ENCODE data around the gene CDK16. TPM values are rescaled to one million over a fixed set of nuclear protein-coding genes. Genes with fewer than 3 reads are reported as not detected.

Gene CDK16
- total RNA-seq, 4 donors from 2014 or later, result 23.2 to 80.5 (median 74.3) TPM

DNA sequence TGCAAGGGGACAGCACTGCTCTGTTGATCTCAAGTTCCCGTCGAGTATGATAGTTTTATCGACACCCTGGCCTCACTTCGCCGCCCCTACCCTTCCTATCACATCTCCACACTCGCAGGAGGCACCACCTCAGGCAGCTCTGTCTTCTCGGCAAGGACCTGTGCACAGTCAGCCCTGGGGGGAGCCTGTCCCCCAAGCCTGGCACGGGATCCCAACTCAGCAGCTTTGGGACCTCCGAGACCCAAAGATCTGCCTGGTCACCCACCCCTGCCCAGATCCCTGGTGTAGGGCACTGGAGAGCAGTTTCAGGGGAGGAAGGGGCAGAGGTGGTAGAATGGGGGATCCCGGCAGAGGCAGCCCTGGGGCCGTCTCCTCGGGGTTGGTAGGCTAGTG is 42.9 kb upstream of the CDK16 start:
- Histone ChIP-seq H3K4me3 (no peak overlapping the region), H3K36me3 (no peaks in the 10 kb centered on the region), H3K9me3 (no peaks in the 10 kb centered on the region), H3K4me1 (no peaks in the 10 kb centered on the region), H3K27ac (no peak overlapping the region), H3K27me3 (no peaks in the 10 kb centered on the region)
- intact Hi-C loops (cut with DNase I; ENCODE audit: low total_unique reads), result no loop called here
- TF ChIP-seq POLR2A (IDR thresholded peaks at IDR 0.05), result no peak
- TF ChIP-seq, protein P1, sequence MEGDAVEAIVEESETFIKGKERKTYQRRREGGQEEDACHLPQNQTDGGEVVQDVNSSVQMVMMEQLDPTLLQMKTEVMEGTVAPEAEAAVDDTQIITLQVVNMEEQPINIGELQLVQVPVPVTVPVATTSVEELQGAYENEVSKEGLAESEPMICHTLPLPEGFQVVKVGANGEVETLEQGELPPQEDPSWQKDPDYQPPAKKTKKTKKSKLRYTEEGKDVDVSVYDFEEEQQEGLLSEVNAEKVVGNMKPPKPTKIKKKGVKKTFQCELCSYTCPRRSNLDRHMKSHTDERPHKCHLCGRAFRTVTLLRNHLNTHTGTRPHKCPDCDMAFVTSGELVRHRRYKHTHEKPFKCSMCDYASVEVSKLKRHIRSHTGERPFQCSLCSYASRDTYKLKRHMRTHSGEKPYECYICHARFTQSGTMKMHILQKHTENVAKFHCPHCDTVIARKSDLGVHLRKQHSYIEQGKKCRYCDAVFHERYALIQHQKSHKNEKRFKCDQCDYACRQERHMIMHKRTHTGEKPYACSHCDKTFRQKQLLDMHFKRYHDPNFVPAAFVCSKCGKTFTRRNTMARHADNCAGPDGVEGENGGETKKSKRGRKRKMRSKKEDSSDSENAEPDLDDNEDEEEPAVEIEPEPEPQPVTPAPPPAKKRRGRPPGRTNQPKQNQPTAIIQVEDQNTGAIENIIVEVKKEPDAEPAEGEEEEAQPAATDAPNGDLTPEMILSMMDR (IDR thresholded peaks at IDR 0.05), result no peak
- peak in 1 of 2 donors; percentile 9 for DNase-seq

DNA sequence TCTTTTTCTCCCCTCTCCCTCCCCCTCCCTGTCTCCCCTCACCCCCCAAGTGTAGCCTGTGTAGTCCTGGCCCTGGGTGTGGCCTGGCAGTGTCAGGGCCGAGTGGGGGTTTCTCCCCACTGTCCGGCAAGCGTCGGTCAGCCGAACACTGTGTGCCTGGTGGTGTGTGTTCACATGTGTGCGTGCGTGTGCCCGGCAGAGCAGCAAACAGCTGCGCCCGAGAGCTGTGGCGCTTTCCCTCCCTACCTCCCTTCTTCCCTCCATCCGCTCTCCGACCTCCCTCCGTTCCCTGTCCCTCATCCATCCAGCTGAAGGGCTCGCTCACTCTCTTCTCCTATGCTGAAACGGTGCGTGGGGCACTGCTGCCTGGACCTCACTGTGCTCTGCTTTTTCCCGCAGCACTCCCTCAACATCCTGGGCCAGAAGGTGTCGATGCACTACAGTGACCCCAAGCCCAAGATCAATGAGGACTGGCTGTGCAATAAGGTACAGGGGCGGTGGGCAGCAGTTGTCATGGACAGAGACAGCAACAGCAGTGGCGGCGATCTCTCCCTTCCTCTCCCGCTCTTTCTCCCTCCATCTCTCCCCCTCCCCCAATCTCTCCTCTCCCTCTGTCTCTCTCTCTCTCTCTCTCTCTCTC is 42.3 kb upstream of the CDK16 start:
- intact Hi-C loops (cut with DNase I; ENCODE audit: low total_unique reads), result no loop called here
- TF ChIP-seq, protein P1 (IDR thresholded peaks at IDR 0.05), result no peak
- TF ChIP-seq POLR2A (IDR thresholded peaks at IDR 0.05), result no peak
- no peaks in the 10 kb centered on the region for H3K27me3 ChIP-seq
- H3K4me3 ChIP-seq, result no peak overlapping the region
- no peaks in the 10 kb centered on the region for H3K9me3 ChIP-seq
- no peak overlapping the region for H3K27ac ChIP-seq
- DNase-seq, result peak in 1 of 2 donors; percentile 3
- H3K36me3 ChIP-seq, result no peaks in the 10 kb centered on the region
- H3K4me1 ChIP-seq, result no peaks in the 10 kb centered on the region

- H3K4me3 ChIP-seq, result no peak overlapping the region
- no peak for DNase-seq
- H3K27ac ChIP-seq, result no peak overlapping the region
- TF ChIP-seq, protein P1 (IDR thresholded peaks at IDR 0.05), result no peak
- no peak for TF ChIP-seq POLR2A (IDR thresholded peaks at IDR 0.05)
- H3K36me3 ChIP-seq, result no peaks in the 10 kb centered on the region
- no peaks in the 10 kb centered on the region for H3K27me3 ChIP-seq
- intact Hi-C loops (cut with DNase I; ENCODE audit: low total_unique reads), result no loop called here
- no peaks in the 10 kb centered on the region for H3K4me1 ChIP-seq
- no peaks in the 10 kb centered on the region for H3K9me3 ChIP-seq
Observed at GRCh38 chrX:47177079-47177478, 41.4 kb upstream of the CDK16 start.

GRCh38 chrX:47178337-47178736 is 40.1 kb upstream of the CDK16 start:
- H3K27ac ChIP-seq, result no peak overlapping the region
- intact Hi-C loops (cut with DNase I; ENCODE audit: low total_unique reads), result no loop called here
- no peak for TF ChIP-seq POLR2A (IDR thresholded peaks at IDR 0.05)
- TF ChIP-seq, protein P1 (IDR thresholded peaks at IDR 0.05), result no peak
- H3K4me3 ChIP-seq, result no peak overlapping the region
- H3K9me3 ChIP-seq, result no peaks in the 10 kb centered on the region
- no peaks in the 10 kb centered on the region for H3K4me1 ChIP-seq
- DNase-seq, result no peak
- H3K36me3 ChIP-seq, result no peaks in the 10 kb centered on the region
- no peaks in the 10 kb centered on the region for H3K27me3 ChIP-seq

GRCh38 chrX:47179221-47179927 is 39.1 kb upstream of the CDK16 start:
- intact Hi-C loops (cut with DNase I; ENCODE audit: low total_unique reads), result no loop called here

More at GRCh38 chrX:47179221-47179927, 39.1 kb upstream of the CDK16 start:
- Histone ChIP-seq H3K36me3 (no peaks in the 10 kb centered on the region), H3K4me1 (no peaks in the 10 kb centered on the region), H3K4me3 (no peak overlapping the region), H3K27me3 (no peaks in the 10 kb centered on the region), H3K9me3 (no peaks in the 10 kb centered on the region), H3K27ac (no peak overlapping the region)
- DNase-seq, result no peak
- no peak for TF ChIP-seq POLR2A (IDR thresholded peaks at IDR 0.05)
- TF ChIP-seq, protein P1 (IDR thresholded peaks at IDR 0.05), result no peak
